ENCODE measurements around the gene POLR1A.

POLR1A gene

DNA sequence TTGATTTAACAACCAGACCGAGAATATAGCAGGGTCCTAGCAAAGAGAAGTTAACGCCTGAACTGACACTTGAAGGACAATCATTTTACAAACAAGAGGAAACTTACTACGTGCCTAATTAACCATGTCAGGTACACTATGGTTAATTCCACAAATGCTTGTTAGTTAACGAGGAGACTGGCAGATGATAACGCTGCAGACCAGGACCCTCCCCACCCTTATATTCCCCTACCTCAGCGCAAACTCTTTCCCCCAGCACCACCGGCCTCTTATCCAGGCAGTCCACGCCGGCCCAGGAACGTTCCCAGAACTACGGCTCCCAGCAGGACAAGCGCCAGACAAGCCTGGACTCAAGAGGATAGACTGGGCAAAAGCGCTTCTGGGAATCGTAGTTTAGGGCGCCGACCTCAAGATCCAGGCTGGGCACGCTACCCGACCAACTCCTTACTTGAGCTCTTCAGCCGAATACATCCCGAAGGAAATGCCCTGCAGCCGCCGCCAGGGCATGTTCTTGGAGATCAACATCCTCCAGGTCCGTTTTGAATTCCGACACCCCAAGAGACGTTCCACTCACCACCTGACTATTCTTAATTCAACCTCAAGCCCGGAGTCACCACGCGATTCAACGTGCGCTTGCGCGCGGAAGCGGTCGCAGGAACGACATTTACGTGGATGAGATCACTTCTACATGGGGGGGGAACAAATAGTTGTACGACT, at the start of gene POLR1A:
Gene POLR1A, minus strand, starts transcription at position 635 of the 717 bp plus-strand sequence. Its CDS starts 110 bp downstream, at position 525.
- peak; percentile 82 to 94 for DNase-seq

DNA sequence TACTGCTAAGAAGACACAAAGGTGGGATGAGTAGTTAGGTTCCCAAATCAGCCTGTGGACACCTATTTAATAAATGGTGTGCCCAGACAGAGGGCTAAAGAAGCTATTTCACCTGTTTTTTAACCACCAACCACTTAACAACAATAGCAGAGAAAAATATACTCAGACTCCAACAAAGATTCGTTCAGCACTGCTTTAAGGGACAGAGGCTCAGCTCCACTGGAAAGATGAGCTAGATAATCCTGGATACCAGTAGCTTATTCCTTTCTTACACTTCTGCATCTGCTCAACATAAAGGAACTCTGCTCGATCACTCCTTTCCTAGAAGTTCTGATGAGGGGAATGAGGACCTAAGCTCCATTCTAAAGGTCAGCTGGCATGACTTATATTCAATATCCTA, 44.8 kb upstream of the POLR1A start:
- DNase-seq: no peak

DNA sequence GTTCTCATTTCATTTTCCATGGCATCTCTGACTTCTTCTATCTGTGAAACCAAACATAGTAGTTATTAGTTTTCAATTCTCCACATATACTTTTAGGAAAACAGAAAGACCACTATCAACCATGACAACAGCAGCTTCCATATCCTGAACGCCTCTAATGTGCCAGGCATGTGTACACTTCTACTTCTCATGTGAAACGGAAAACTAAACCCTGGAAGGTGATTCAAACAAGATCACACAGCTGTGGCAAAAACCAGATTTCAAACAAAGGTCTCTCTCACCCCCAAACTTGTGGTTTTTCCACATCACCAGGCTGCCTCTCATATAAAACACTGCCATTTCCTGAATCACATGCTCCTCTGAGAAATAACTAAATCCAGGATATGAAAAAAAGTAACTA, 42.1 kb upstream of the POLR1A start:
- no peak for DNase-seq

DNA sequence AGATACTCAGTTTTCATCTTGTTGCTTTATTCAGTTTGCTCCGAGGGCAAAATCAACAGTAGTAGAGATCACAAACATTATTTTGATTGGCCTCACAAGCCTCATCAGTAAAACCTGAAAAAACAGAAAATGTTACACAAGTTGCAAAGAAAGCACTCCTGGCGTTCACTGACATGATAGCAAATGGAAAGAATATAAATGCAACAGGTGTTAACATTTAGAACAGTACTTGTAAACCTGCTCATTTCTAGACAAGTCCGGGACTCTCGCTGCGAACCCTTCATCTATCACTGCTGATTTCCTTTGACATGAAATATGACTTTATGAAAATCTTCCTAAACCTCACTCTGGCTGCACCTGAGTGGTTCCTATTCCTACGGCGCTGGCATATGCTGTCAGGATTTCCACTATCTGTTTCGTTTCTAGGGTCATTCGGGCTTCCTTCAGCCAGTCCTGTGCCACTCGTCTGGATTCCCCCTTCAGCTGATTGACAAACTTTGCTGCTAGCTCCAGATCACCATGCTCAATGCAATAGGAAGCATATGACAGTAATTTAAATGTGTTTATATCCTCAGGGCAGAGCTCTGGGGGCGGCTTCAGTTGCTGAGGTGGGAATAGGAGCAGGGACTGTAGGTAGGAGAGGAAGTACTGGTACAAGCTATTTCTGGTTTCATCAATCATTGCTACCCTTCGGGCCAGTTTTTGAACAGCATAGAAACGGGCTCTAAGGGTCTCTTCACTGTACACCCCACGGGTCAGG, 38.4 kb upstream of the POLR1A start:
- DNase-seq: no peak

DNA sequence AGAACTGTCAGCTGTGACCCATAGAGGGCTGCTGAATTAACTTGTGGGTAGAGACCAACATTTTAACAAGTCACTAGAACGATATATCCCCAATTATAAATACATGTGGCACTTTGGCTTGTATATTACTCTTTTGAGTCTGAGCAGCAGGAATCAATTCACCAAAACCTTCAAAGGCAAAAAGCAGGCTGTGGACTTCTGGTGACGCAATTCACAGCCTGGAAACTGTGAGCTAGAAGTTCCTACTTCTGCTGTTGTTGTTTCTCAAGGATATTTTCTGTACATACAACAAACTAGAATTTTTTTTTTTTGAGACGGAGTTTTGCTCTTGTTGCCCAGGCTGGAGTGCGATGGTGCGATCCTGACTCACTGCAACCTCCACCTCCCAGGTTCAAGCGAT, 37.6 kb upstream of the POLR1A start:
- DNase-seq: no peak

DNA sequence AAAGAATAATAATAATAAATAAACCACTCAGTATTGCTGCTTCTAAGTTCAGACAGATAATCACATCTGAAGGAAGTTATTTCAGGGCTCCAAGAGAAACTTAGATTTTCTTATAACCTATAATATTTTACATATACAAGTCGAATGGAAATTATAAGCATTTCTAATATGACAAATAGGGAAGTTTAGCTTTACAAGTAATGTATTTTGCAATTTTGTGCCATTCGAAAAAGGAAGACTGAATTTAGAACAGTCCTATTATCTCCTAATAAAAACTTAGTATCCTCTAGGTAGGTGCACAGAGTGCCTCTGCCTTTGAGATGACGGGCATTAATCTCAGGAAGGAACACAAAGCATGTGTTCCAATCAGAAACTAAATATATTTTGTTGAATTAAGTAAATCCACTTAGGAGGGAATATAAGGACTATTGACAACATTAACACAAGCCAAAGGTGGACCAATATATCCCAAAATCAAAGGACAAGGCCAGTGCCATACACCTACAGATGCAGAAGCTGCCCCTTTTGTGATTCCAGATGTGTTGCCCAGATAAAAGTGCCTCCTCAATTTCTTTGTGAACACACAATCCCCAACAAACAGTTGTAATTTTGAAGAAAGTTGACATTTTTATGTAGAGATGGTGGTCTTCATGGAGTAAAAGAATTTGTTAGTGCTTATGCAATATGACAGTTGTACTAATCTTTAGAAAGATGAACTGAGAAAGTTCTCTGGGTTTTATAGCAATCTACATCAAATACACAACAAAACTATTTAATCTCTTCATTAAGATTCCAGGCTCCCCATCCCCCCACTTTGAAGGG, 37.0 kb upstream of the POLR1A start:
- no peak for DNase-seq

DNA sequence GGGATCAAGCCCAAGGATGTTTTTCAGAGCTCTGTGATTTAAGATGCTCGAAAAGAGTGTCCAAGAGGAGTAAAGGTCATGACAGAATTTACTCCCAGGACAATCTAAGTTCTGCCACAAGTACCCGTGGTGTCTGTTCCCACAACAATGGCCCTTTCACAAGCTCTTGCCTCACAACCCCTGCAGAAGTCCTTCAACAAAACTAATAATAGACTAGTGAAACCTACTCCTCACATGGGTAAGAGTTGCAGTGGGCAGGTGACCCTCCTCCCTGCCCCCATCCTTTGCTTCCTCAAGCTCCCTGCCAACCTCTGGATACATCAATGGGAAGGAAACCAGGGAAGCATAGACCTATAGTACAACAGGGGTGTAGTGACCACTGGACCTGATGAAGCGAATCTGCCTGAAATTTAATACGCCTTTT, 35.3 kb upstream of the POLR1A start:
- DNase-seq: no peak

DNA sequence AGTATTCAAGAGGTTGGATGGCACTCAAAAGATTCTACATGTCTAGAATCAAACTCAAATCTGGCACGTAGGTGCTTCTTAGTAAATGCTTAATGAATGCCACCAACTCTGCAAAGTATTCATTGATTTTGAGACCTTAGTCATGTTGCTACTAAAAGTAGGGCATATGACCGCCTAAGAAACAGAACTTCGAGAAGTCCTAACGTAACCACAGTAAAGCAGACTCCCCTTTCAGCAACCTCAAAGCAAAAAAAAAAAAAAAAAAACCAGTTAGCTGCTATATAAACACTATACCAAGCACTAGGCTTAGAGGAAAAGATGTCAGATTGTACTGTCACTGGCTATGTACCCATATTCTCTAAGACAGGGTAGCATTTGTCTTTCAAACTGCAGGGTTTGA, 34.3 kb upstream of the POLR1A start:
- no peak for DNase-seq

DNA sequence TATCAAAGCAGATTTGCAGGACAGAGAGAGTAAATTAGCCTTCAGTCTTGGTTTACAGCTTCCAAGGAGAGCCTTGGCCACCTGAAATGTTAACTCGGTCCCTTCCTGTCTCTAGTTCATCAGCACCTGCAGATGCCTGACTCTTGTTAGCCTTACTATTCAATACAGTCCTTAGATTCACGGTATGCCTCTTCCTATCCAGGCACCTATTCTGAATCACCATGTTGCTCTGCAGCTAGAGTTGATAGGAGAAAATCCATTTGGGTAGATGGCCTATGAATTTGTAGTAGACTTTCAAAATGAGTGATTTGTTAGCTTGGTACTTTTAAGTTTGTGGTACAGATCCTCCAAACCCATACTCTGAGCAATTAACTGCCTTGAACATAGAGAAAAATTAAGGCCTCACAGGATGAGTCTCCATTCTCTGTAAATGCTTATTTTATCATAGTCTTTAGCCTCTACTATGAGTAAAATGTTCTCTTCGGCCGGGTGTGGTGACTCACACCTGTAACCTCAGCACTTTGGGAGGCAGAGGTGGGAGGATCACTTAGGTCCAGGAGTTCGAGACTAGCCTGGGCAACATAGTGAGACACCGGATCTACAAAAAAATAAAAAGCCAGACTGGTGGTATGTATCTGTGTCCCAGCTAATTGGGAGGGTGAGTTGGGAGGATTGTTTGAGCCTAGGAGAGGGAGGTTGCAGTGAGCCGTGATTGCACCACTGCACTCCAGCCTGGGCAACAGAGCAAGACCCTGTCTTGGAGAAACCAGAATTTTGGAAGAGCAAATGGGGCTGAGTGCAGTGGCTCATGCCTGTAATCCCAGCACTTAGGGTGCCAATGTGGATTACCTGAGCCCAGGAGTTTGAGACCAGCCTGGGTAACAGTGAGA, 33.3 kb upstream of the POLR1A start:
- no peak for DNase-seq

DNA sequence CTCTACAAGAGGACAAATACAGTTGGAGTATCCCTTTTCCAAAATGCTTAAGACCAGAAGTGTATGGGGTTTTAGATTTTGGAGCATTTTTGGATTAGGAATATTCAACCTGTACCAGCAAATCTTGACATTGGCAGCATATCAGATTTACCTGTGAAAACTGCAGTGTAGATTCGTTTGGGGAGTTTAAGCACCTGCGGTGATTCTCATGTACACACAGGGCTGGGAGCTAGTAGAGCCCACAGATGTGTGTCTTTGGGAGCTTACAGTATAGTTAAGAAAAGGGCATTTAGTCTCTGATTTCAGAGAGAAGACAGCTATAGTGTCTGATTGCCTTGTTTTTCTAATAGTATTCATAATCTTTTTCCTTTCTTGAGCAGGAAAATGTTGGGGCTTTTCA, 30.5 kb upstream of the POLR1A start:
- no peak for DNase-seq

DNA sequence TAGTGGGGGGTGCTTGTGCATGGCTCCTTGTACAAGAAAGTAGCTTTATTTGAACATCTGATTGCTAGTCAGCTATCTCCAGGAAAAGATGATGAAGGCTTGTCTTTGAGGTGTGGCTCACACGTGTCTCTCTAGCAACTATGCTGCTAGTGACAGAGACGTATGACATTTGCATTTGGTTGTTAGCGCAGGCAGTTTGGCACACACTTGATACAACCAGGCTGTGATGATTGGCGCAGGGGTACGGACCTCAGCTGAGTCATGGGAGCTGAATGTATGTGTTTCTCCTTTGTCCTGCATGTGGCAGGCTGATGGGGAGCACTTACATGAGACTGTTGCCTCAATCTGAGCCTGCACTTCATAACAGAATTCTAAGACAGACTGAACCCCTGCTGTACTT, 30.0 kb upstream of the POLR1A start:
- no peak for DNase-seq

DNA sequence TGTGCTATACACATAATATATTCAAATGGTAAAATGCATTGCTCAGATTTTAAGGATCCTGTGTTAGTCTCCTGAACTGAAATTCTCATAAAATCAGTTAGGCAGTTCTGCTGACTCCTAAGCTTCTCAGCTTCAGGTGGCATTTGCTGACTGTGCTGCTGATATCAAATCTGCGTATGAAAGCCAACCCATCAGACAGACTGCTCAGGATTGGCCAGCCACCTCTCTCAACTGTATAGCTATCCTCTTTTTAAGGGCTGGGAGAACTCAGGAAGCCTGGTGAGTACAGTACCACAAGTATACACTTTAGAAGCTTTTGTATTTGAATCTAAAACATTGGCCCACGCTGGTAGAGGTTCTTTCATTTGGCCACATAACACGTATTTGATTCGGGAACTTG, 29.0 kb upstream of the POLR1A start:
- no peak for DNase-seq

DNA sequence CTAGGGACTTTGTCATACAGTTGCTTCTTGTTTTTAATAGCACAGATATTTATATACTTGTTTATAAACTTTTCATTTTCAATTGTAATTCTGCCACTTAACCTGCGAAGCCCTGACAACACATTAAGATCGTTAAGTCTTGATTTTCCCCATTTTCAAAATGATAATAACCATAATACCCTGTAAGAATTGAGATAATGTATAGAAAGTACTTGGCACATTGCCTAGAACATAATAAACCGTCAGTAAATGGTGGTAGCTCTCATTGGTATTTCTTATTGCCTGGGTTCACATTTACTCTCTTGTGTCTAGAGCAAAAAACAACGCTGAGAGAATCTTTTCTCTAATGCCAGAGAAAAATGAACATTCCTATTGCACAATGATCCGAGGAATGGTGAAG, 19.0 kb upstream of the POLR1A start:
- no peak for DNase-seq

DNA sequence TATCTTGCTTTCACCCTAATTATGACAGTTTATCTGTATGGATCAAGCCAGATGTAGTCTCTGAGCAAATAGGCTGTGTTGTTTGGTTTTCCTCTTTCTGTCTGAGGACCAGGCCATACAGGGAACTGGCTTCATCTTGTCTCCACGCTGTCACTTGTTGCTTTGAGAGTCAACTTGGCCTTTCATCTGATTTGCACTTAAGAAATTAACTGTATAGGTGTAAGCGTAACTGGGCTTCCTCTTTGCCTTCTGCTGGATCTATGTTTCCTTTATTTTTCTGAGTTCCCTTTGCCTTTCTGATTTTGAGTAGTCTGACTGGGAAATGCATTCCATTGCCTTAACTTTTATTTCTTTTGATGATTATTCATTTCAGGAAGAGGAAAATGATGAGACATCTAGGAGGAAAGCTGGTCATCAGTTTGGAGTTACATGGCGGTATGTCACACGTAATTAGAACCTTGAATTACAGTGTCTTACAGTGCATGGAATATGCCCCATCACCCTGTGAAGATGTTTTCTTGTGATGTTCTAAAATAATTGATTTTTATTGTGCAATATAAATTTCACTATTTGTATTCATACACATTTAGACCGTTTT, 17.7 kb upstream of the POLR1A start:
- no peak for DNase-seq

DNA sequence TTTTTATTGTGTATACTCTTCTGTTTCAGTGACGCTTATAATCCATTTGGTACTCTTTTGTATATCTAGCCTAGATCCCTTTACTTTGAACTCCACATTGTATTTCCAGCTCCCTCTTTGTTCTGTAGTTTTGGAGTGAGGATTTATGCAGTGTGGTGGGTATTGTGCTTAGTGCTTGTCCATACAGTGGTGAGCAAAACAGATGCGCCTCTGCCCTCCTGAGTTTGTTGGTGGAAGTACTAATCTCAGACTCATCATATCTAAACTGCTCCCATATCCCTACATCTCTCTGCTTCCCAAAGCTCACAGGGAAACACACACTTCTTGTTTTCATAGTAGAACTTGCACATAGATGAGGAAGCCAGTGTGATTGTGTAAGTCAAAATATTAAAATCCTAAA, 12.4 kb upstream of the POLR1A start:
- no peak for DNase-seq

DNA sequence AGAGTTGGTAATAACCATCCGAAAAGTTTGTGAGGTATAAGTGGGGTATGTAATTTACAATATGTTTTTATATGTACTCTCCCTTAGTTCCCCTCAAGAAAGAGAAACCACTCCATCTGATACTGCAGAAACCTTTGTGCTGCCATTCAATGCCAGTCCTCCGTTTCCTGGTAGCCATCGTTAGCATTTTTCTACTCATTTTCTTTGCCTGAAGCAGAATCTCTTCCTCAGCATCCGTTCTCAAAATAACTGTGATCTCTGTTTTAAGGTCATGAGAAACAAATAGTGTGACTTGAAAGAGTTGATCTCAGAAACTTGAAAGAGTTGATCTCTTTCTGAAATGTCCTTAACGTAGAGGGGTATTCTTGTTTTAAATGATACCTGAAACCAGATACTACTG, 1.3 kb upstream of the POLR1A start:
- no peak for DNase-seq

DNA sequence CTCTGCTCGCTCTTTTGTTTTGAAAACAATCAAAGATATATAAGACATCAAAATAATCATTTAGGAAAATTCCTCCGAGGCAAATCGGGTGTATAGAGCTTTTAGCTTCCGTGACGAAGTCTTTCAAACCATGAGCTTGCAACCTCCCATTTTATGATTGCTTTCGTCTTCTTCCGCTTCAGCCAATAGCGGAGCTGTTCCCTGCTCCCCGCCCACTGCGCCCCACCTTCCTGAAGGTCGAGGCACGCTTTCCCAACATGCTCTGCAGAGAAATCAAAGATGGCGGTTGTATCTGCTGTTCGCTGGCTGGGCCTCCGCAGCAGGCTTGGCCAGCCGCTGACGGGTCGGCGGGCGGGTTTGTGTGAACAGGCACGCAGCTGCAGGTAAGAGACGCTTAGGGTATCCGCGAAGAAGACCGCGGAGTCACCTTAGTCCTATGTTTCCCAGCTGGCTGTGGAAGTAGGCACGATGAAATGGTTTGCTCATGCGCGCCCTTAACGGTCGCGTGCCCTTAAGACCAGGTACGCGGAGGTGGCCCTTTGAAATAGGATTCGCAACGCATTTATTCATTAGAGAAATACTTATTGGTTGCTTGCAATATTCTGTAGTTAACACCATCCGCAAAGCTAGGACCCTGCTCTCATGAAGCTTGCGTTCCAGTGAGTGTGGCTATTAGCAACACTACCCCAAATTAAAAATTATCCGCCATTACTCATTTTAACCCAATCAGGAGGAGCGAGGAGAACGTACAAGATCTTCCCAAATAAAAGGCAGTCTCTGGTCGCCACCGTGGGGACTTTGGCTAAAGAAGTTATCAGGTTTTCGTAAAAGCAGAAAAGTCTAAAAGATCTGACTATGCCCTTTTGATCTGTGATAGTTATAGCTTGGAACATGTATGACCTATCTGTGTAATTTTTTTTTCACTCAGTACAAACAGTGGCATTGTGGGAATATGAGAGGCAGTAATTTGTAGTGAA, 571 bp upstream of the POLR1A start, which contains the start of gene PTCD3:
Gene PTCD3, plus strand, starts transcription at position 267 of the 977 bp plus-strand sequence. Its CDS starts 13 bp downstream, at position 280.
- DNase-seq: peak; percentile 64 to 96

DNA sequence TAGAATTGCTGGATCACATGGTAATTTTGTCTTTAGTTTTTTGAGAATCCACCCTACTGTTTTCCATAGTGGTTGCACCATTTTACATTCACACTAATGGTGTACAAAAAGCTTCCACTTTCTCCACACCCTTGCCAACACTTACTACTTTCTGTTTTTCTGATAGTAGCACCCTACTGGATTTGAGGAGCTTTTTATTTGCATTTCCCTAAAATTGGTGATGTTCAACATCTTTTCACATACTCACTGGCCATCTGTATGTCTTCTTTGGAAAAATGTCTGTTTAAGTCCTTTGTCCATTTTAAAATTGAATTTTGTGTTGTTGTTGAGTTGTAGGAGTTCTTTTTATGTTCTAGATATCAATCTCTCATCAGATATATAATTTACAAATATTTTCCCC, 3.5 kb downstream of the POLR1A start:
- DNase-seq: no peak

DNA sequence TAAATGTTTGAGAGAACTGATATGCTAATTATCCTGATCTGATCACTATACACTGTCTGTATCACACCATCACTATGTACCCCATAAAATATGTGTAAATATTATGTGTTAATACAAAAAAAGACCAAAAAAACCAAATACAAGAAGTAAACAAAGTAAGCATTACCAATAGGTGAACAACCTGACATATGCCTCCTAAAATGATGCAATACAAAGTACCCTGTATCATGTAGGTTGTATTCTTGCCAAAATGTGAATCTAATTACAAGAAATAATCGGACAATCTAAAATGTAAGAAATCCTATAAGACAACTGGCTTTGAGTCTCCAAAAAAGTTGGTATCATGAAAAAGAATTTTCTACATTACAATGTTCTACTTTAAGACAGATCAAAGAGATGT, 7.8 kb downstream of the POLR1A start:
- DNase-seq: no peak

DNA sequence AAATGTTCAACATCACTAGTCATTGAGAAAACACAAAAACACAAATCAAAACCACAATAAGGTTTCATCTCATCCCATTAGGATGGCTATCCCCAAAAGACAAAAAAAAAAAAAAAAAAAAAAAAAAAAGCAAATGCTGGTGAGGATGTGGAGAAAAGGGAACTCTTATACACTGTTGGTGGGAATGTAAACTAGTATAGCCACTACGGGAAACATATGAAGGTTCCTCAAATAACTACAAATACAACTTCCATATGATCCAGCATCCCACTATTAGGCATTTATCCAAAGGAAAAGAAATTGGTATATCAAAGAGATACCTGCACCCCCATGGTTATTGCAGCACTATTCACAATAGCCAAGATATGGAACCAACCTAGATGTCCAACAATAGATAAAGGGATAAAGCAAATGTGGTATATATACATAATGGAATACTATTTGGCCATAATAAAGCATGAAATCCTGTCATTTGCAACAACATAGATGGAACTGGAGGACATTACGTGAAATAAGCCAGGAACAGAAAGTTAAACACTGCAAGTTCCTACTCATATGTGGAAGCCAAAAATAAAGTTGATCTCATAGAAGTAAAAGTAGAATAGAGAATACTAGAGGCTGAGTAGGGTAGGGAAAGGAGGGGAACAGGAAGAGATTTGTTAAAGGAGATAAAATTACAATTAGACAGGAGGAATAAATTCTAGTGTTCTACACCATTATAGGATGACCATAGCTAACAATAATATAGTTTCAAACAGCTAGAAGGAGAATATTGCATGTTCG, 8.4 kb downstream of the POLR1A start:
- DNase-seq: no peak
